Adipocyte (in vitro differentiated cells): ENCODE data around the gene UFSP2.

Source experiments
- DNase-seq: peaks from one replicate; pipeline ENCODE4 v3.0.0-alpha.2; 2015; ENCODE audit warnings: low read depth
- H3K27me3 ChIP-seq: replicated peaks from 2 replicates; pipeline ENCODE4 v1.7.0; 2013; ENCODE audit warnings: mild to moderate bottlenecking, low read length, moderate library complexity; ENCODE audit not compliant: control insufficient read depth, insufficient read depth
- H3K36me3 ChIP-seq: 2 replicates; pipeline ENCODE4 v1.7.0; 2013; ENCODE audit warnings: low read length, mild to moderate bottlenecking, moderate library complexity; ENCODE audit not compliant: control insufficient read depth, insufficient read depth, severe bottlenecking
- H3K4me1 ChIP-seq: 2 replicates; pipeline ENCODE4 v1.7.0; 2013; ENCODE audit warnings: mild to moderate bottlenecking, low read length, moderate library complexity; ENCODE audit not compliant: control insufficient read depth, insufficient read depth
- H3K4me3 ChIP-seq: 2 replicates; pipeline ENCODE4 v1.7.0; 2013; ENCODE audit warnings: mild to moderate bottlenecking, low read length, moderate library complexity
- H3K9ac ChIP-seq: 2 replicates; pipeline ENCODE4 v1.7.0; 2013; ENCODE audit warnings: mild to moderate bottlenecking, low read length, moderate library complexity
- H3K9me3 ChIP-seq: 2 replicates; pipeline ENCODE4 v1.7.0; 2013; ENCODE audit warnings: mild to moderate bottlenecking, low read length, moderate library complexity; ENCODE audit not compliant: control insufficient read depth

Gene UFSP2, protein sequence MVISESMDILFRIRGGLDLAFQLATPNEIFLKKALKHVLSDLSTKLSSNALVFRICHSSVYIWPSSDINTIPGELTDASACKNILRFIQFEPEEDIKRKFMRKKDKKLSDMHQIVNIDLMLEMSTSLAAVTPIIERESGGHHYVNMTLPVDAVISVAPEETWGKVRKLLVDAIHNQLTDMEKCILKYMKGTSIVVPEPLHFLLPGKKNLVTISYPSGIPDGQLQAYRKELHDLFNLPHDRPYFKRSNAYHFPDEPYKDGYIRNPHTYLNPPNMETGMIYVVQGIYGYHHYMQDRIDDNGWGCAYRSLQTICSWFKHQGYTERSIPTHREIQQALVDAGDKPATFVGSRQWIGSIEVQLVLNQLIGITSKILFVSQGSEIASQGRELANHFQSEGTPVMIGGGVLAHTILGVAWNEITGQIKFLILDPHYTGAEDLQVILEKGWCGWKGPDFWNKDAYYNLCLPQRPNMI

DNA sequence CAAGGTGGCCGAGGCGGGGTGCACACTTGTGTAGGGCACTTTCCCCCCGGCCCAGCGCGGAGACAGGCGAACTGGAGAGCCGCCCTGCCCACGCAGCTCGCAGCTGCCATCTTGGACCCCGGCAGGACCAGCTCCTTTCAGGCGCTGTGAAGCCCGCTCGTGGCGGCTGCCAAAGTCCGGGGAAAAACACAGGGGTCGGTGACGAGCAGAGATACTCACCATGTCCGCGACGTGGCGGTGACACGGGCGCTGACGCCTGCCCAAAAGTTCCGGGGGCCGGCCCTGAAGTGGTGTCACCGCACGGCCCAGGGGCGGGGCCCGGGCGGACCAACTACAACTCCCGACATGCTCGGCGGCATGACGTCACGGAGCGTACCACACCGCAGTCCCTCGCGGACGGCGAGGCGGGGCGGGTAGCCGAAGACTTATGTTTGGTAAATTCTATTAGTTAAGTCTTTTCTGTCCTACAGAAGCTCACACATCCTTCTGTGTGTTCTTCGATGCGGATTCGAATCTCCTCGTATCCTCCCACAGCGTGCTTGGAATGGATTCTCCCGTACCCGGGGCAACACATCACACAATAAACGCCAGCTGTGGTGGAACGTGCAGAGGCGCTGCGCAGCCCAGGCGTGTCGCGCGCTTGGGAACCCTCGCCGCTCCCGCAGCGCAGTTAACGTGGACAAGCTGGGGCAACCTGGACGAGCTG lies at the start of gene UFSP2:
UFSP2 (minus strand) TSS at position 318 of the 706 bp plus-strand sequence; CDS start at position 222, 96 bp downstream.
- Histone ChIP-seq H3K36me3 (no peaks in the 10 kb centered on the region), H3K4me3 (peak within 1 kb of the TSS; percentile 96)

DNA sequence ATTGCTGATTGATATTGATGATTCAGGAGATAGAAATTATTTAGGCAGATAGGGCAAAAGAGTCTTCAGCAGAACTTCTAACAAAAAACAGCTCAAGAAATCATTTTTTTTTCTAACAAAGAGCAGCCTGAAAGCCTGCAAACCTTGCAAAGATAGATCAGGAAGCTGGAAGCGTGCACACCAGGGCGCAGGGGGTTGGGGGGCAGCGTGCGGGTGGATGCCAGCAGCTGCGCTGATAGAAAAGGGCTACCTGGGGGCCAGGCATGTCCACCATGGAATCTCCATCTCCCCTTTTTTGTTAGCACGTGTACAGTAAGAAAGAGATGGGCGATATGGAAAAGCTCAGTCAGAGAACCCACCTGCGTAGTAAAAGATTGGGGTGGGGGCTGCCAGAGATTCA lies 47.5 kb upstream of the UFSP2 start:
- Histone ChIP-seq H3K4me3 (no peak overlapping the region), H3K9ac (no peak overlapping the region), H3K36me3 (no peaks in the 10 kb centered on the region), H3K27me3 (no peaks in the 10 kb centered on the region), H3K4me1 (peaks cover 2% of the 10 kb centered on the region), H3K9me3 (no peaks in the 10 kb centered on the region)
- DNase-seq: no peak

More for the DNA sequence above, at the start of gene UFSP2:
- Histone ChIP-seq H3K9me3 (no peaks in the 10 kb centered on the region), H3K27me3 (no peaks in the 10 kb centered on the region), H3K9ac (peak within 1 kb of the TSS; percentile 98), H3K4me1 (peaks cover 28% of the 10 kb centered on the region)
- peak; percentile 94 for DNase-seq

DNA sequence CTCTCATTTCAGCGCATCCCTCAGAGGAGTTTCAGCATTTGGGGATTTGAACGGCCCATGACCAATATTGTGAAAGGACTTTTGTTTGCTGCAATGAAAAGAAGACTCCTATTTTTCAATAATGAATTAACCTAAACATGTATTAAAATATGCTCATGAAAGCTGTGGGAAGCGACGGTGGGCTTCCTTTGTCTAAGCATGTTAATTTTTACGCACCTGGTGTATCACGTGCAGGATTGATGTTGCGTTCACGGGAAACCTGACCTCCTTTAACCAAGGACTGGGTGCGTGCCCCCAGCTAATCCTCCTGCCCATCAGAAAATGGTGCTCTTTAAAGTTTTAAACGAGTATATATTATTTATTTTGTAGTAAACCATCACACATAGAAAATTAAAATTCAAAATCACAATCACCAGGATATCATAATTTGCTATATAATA lies 46.4 kb upstream of the UFSP2 start:
- peaks cover 7% of the 10 kb centered on the region for H3K4me1 ChIP-seq
- peak overlapping the region; percentile 80 for H3K9ac ChIP-seq
- no peak for DNase-seq
- H3K36me3 ChIP-seq: no peaks in the 10 kb centered on the region
- peak overlapping the region; percentile 85 for H3K4me3 ChIP-seq
- H3K27me3 ChIP-seq: no peaks in the 10 kb centered on the region
- H3K9me3 ChIP-seq: no peaks in the 10 kb centered on the region

DNA sequence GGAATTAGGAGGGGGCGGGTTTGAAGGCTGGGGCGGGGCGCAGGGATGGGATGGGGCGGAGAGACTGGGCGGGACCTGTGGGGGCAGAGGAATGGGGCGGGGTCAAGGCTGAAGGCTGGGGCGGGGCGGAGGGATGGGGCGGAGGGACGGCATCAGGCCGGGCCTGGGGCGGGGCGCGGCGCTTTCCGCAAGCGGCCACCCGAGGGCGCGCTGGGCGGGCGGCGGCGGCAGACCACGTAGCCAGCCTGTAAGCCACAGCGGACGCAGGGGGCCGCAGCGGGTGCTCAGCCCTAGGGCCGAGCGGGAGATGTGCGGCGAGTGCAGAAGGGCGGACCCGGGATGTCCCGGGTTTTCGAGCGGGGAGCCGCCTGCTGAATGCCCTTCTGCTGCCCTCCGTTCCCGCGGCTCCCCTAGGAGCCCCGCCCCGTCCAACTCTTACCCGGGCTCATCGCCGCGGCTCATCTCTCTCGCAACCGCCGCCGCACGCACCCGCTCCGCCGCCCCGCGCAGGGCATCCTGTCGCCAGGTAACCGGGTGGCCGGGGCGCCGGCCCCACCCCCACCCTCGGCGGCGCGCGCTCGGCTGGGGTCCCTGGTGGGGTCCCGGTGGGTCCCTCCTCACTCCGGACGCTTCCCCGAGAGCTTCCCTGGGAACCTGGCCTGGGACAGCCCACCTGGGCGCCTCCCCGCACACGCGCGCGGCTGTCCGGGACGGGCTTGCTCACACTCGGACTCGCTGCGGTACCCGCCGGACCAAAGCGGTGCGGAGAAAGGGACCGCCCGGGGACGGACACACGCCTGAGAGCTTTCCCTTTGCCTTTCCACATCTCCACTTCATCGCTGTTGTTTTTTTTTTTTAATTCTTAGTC lies 45.7 kb upstream of the UFSP2 start, which contains the start of gene CCDC110:
CCDC110 (minus strand) TSS at position 499 of the 868 bp plus-strand sequence; CDS start at position 449, 50 bp downstream.
- H3K4me3 ChIP-seq: peak within 1 kb of the TSS; percentile 90
- peak; percentile 100 for DNase-seq
- H3K36me3 ChIP-seq: no peaks in the 10 kb centered on the region
- no peaks in the 10 kb centered on the region for H3K27me3 ChIP-seq
- peaks cover 13% of the 10 kb centered on the region for H3K4me1 ChIP-seq
- H3K9me3 ChIP-seq: no peaks in the 10 kb centered on the region
- H3K9ac ChIP-seq: peak within 1 kb of the TSS; percentile 80

DNA sequence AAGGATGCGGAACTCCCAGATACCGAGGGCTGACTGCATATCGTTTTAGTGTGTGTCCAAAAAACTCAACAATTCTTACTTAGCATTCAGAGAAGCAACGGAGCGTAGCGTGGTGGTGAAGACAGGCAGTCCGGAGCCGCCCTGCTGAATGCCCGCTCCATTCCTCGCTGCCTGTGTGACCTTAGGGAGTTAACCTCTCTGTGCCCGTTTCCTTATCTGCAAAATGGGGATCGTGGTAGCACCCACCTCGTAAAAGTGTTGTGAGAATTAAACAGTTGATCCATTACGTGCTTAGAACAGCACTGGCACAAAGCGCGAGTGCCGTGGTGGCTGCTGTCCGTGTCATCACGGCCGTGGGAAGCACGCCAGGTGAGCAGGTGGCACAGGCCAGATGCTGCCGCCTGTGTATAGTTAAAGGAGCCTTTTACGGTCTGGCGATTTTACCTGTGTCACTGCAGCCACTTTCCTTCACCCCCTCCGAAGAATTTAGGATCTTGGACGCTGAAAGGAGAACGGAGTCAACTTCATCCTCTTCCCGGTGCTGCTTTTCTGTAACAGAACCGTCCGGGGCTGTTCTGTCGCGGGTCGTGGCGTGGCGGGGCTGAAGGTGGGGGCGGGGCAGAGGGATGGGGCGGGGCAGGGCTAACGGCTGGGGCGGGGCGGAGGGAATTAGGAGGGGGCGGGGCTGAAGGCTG lies 44.9 kb upstream of the UFSP2 start:
- H3K4me3 ChIP-seq: peak overlapping the region; percentile 90
- H3K27me3 ChIP-seq: no peaks in the 10 kb centered on the region
- H3K36me3 ChIP-seq: no peaks in the 10 kb centered on the region
- peak overlapping the region; percentile 76 for H3K9ac ChIP-seq
- H3K4me1 ChIP-seq: peaks cover 13% of the 10 kb centered on the region
- no peaks in the 10 kb centered on the region for H3K9me3 ChIP-seq
- DNase-seq: peak; percentile 60

DNA sequence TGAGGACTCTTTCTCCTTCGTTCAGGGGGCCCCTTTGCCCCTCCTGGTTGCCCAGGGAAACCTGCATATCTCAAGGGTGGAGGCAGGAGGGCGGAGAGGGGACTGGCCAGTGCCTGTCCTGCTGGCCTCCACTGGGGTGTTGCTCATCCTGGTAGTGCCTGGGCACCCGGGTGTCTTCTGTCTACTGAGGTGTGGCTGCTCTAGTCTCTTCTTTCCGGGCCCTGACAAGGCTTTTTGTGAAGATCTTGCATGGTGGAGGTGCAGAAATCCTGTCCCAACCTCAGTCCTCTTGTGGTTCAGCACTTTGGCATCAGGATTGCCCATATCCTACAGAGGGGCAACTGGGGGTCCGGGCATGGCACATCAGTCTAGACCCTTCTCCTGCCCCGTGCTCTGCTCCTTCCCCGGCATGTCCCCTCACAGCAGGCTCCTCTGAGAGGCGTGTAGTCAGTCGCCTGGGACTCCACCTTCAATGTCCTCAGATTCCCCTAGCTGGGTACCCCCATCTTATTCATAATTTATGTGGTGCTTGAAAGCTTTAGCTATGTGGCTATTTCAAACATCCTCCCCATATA lies 43.9 kb upstream of the UFSP2 start:
- Histone ChIP-seq H3K4me3 (no peak overlapping the region), H3K27me3 (no peaks in the 10 kb centered on the region), H3K4me1 (peaks cover 13% of the 10 kb centered on the region), H3K9ac (no peak overlapping the region), H3K9me3 (no peaks in the 10 kb centered on the region), H3K36me3 (no peaks in the 10 kb centered on the region)
- DNase-seq: no peak

DNA sequence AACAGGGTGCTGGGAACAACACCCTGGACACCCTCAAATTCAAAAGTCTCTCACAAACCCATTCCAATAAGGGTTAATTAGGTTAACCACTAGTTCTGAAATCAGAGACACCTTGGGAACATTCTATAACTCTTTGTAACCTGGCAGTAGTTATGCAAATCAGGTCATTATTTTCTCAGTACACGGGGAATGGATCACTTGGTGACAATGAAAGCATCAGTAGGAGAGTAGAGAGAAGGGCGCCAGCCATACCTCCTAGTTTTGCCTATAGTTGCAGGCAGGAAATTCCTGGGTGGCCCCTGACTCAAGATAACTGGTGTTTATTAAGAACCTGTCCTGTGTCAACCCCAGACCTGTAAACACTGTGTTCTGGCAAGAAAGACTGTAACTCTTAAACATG lies 43.2 kb upstream of the UFSP2 start:
- Histone ChIP-seq H3K9ac (no peak overlapping the region), H3K4me3 (no peak overlapping the region), H3K27me3 (no peaks in the 10 kb centered on the region), H3K4me1 (peaks cover 13% of the 10 kb centered on the region), H3K9me3 (no peaks in the 10 kb centered on the region), H3K36me3 (no peaks in the 10 kb centered on the region)
- no peak for DNase-seq

DNA sequence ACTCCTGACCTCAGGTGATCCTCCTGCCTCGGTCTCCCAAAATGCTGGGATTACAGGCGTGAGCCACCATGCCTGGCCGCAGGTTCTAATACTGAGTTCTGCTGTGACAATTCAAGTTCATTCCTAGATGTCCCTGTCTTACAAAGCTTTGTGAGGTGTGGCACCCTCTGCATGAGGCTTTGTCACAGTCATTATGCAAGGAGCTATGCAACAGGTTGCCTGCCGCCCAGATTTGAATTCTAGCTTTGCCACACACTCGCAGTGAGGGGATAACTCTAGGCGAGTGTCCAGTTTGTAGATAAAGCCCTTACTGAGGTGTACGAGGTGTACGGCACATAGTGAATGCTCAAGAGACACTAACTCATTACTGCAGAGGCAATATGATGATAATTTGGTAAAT lies 42.2 kb upstream of the UFSP2 start:
- DNase-seq: no peak
- Histone ChIP-seq H3K4me3 (no peak overlapping the region), H3K9me3 (no peaks in the 10 kb centered on the region), H3K27me3 (no peaks in the 10 kb centered on the region), H3K36me3 (no peaks in the 10 kb centered on the region), H3K9ac (no peak overlapping the region), H3K4me1 (peaks cover 13% of the 10 kb centered on the region)

DNA sequence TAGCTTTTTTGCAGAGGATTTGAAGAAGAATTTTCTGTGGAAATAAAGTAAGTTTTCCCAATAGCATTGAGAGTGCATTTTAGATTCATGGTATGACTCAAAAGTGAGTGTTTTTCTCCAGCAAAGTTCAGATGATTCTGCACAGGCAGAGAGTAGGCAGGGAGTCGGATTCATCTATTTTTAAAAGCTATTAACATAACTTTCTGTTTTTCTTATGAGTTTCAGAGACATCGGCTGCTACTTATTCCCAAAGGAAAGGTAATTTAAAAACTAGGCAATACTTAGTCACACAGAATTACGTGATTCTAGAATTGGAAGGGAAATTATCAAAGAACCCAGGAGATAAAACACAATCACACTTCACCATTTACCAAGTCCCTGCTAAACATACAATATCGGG lies 41.3 kb upstream of the UFSP2 start:
- DNase-seq: peak; percentile 30
- H3K9me3 ChIP-seq: no peaks in the 10 kb centered on the region
- no peaks in the 10 kb centered on the region for H3K27me3 ChIP-seq
- no peaks in the 10 kb centered on the region for H3K36me3 ChIP-seq
- H3K4me3 ChIP-seq: peak overlapping the region; percentile 64
- peaks cover 13% of the 10 kb centered on the region for H3K4me1 ChIP-seq
- H3K9ac ChIP-seq: peak overlapping the region; percentile 37

DNA sequence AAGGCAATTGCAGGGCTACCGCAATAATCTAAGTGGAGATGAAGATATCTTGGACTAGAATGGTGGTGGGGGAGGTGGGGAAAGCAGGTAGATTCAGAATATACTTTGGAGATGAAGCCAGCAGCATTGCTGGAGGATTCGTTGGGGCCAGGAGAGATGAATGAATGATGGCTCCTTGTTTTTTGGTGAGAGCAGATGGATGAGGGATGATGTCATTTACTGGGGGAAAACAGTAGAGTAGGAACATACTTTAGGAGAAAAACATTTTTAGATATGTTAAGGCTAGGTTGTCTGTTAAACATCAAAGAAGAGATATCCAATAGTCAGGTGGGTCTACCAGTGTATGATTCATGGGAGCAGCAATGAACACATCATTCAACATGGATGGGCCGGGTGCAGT lies 39.9 kb upstream of the UFSP2 start:
- Histone ChIP-seq H3K27me3 (no peaks in the 10 kb centered on the region), H3K4me3 (no peak overlapping the region), H3K9ac (no peak overlapping the region), H3K4me1 (peaks cover 13% of the 10 kb centered on the region), H3K9me3 (no peaks in the 10 kb centered on the region), H3K36me3 (no peaks in the 10 kb centered on the region)
- no peak for DNase-seq
